BJ (cell line): ENCODE data around the gene LBHD1. TPM values are rescaled to one million over a fixed set of nuclear protein-coding genes. Genes with fewer than 3 reads are reported as not detected.

Experiments used
- CTCF ChIA-PET: fragments of 350-600 bp; formaldehyde crosslinking; extraction: SDS; loops from one replicate; lab custom pipeline; 2021; ENCODE audit warnings: antibody characterized with exemption, inconsistent platforms; lab: Yijun Ruan, JAX
- POLR2A ChIA-PET: fragments of 300-600 bp; sonication (Branson Sonifier 250); formaldehyde crosslinking; extraction: SDS; loops from one replicate; lab custom pipeline; 2021; ENCODE audit warnings: antibody characterized with exemption; lab: Charles Lee
- DNase-seq: peaks from one replicate; pipeline ENCODE4 v3.0.0-alpha.2; 2011; ENCODE audit warnings: low read depth
- H3K27me3 ChIP-seq: 2 replicates; pipeline ENCODE4 v1.6.0; 2011; ENCODE audit warnings: low read length; ENCODE audit not compliant: control insufficient read depth, insufficient read depth
- H3K36me3 ChIP-seq: 2 replicates; pipeline ENCODE4 v1.5.1; 2011; ENCODE audit warnings: low read length; ENCODE audit not compliant: control insufficient read depth, insufficient read depth
- H3K4me3 ChIP-seq: 2 replicates; pipeline ENCODE4 v1.5.1; 2011; ENCODE audit warnings: low read depth, mild to moderate bottlenecking, control low read depth, low read length
- CTCF ChIP-seq: IDR thresholded peaks from 2 replicates; pipeline ENCODE4 v1.5.1; 2011; ENCODE audit warnings: low read depth, mild to moderate bottlenecking, control low read depth, inconsistent platforms, low read length, moderate library complexity; ENCODE audit not compliant: insufficient read depth
- polyA minus RNA-seq: library from RNA; depleted of rRNA, polyadenylated mRNA; stranded (reverse); fragments of >200 nt; gene quantifications from 2 replicates; pipeline ENCODE4 v1.2.3, GENCODE V29; 2011; rRNA and poly(A)+ RNA removed
- polyA plus RNA-seq: library from polyadenylated mRNA; depleted of rRNA; stranded (reverse); fragments of >200 nt; gene quantifications from 2 replicates; pipeline ENCODE4 v1.2.3, GENCODE V29; 2011; rRNA removed

The LBHD1 gene
- polyA plus RNA-seq (4.0 and 4.1 TPM in 2 replicates), polyA minus RNA-seq (2.5 and 2.9 TPM in 2 replicates)

GRCh38 chr11:62671608-62672389 is at the start of gene LBHD1, which contains the start of gene UQCC3:
LBHD1 (minus strand) TSS chr11:62672267; CDS start chr11:62670031, 2,236 bp downstream.
UQCC3 (plus strand) TSS chr11:62671673; CDS start chr11:62671746, 73 bp downstream.
- Histone ChIP-seq H3K4me3 (peak within 1 kb of the TSS; percentile 78), H3K27me3 (no peaks in the 10 kb centered on the region), H3K36me3 (peaks cover 15% of the 10 kb centered on the region)
- CTCF ChIA-PET, result interaction anchor here (1.0 to 3.4 kb wide), 5 partner anchors 9 to 36 kb away, joined by 3 to 15 read pairs (median 5); partner anchors contain the start of genes BSCL2, GNG3 and LRRN4CL
- POLR2A ChIA-PET, result interaction anchor here (0.6 to 0.8 kb wide), 2 partner anchors 18 to 668 kb away, joined by 3 to 4 read pairs; partner anchors contain the start of gene LRRN4CL
- no peak for DNase-seq
- TF ChIP-seq CTCF, result no peak

GRCh38 chr11:62719302-62719978 is 47.4 kb upstream of the LBHD1 start:
- CTCF ChIA-PET, result interaction anchor here (1.0 to 1.8 kb wide), 2 partner anchors 9 to 39 kb away, joined by 3 to 5 read pairs; no protein-coding TSS in a partner anchor
- peaks cover 48% of the 10 kb centered on the region for H3K36me3 ChIP-seq
- POLR2A ChIA-PET, result no interaction called here
- H3K4me3 ChIP-seq, result no peak overlapping the region
- no peak for TF ChIP-seq CTCF
- H3K27me3 ChIP-seq, result no peaks in the 10 kb centered on the region
- no peak for DNase-seq

- ChIA-PET CTCF (interaction anchor here (0.6 to 1.3 kb wide), 3 partner anchors 10 to 926 kb away, joined by 3 read pairs; partner anchors contain the start of gene HNRNPUL2), POLR2A (no interaction called here)
- no peak for DNase-seq
- TF ChIP-seq CTCF, result no peak
- H3K27me3 ChIP-seq, result no peaks in the 10 kb centered on the region
- H3K4me3 ChIP-seq, result no peak overlapping the region
- peaks cover 48% of the 10 kb centered on the region for H3K36me3 ChIP-seq
These were observed 44.7 kb upstream of the LBHD1 start for GRCh38 chr11:62716816-62717215.

GRCh38 chr11:62716206-62716605 is 44.1 kb upstream of the LBHD1 start:
- no peaks in the 10 kb centered on the region for H3K27me3 ChIP-seq
- H3K4me3 ChIP-seq, result no peak overlapping the region
- TF ChIP-seq CTCF, result no peak
- H3K36me3 ChIP-seq, result peaks cover 47% of the 10 kb centered on the region
- DNase-seq, result no peak
- ChIA-PET POLR2A (no interaction called here), CTCF (interaction anchor here (1.1 to 1.3 kb wide), 3 partner anchors 11 to 104 kb away, joined by 3 to 4 read pairs (median 3); partner anchors contain the start of gene HNRNPUL2)
